IMR-90 (cell line): ENCODE results near the gene UBE2N. TPM values are rescaled to one million over a fixed set of nuclear protein-coding genes. Genes with fewer than 3 reads are reported as not detected.
A peak's percentile ranks its signal among the peaks of the same experiment; 100 is the strongest.
"Not testable (repeated sequence)": the region's sequence is repeated elsewhere in the genome, so short reads cannot be mapped to it uniquely, and the experiment has no call there.

Source experiments
- ATAC-seq: fragments of 200-7000 bp; cut with Tn5 transposase; 2 replicates; pipeline ENCODE4 v1.9.1; 2020; ENCODE audit warnings: low read depth, mild to moderate bottlenecking, moderate library complexity
- BruUV-seq: library from RNA; stranded (reverse); fragments of 400-500 nt; replicated peaks from 2 replicates; lab custom pipeline; 2021; lab: Mats Ljungman, UMichigan
- CTCF ChIA-PET: fragments of 300-600 bp; formaldehyde crosslinking; extraction: SDS; loops from one replicate; lab custom pipeline; 2021; ENCODE audit warnings: antibody characterized with exemption; lab: Yijun Ruan, JAX
- POLR2A ChIA-PET: fragments of 300-600 bp; sonication (Branson Sonifier 250); formaldehyde crosslinking; loops from one replicate; lab custom pipeline; 2022; ENCODE audit warnings: antibody characterized with exemption; ENCODE audit not compliant: unreplicated experiment; lab: Charles Lee
- DNase-seq: peaks from one replicate; pipeline ENCODE4 v3.0.0; 2013
- H2AFZ ChIP-seq: replicated peaks from 2 replicates; pipeline ENCODE3; 2013; ENCODE audit warnings: low read length, mild to moderate bottlenecking; ENCODE audit not compliant: poor library complexity
- H2AK5ac ChIP-seq: 2 replicates; pipeline ENCODE4 v1.6.1; 2013; ENCODE audit warnings: low read depth, low read length, inconsistent platforms
- H2AK9ac ChIP-seq: replicated peaks from 2 replicates; pipeline ENCODE3; 2013; ENCODE audit warnings: mild to moderate bottlenecking, low read depth, low read length, moderate library complexity; ENCODE audit not compliant: poor library complexity
- H2BK120ac ChIP-seq: 2 replicates; pipeline ENCODE4 v1.6.1; 2013; ENCODE audit warnings: low read depth, low read length, inconsistent platforms
- H2BK15ac ChIP-seq: 3 replicates; pipeline ENCODE4 v1.6.1; 2013; ENCODE audit warnings: low read depth, low read length, inconsistent platforms
- H2BK20ac ChIP-seq: 2 replicates; pipeline ENCODE4 v1.6.1; 2013; ENCODE audit warnings: low read depth, mild to moderate bottlenecking, inconsistent platforms, low read length, moderate library complexity
- H2BK5ac ChIP-seq: 2 replicates; pipeline ENCODE4 v1.6.1; 2013; ENCODE audit warnings: mild to moderate bottlenecking, low read depth, low read length, inconsistent platforms; ENCODE audit not compliant: poor library complexity, severe bottlenecking
- H3K14ac ChIP-seq: replicated peaks from 2 replicates; pipeline ENCODE4 v1.6.1; 2013; ENCODE audit warnings: low read depth, low read length, inconsistent platforms
- H3K18ac ChIP-seq: 2 replicates; pipeline ENCODE4 v1.6.1; 2013; ENCODE audit warnings: low read depth, low read length, control low read depth
- H3K23ac ChIP-seq: 2 replicates; pipeline ENCODE4 v1.6.1; 2013; ENCODE audit warnings: low read depth, low read length, inconsistent platforms
- H3K27ac ChIP-seq: 2 replicates; pipeline ENCODE4 v1.5.1; 2013; ENCODE audit warnings: mild to moderate bottlenecking, control low read depth, low read length; ENCODE audit not compliant: insufficient read depth
- H3K27me3 ChIP-seq: 2 replicates; pipeline ENCODE4 v1.6.1; 2013; ENCODE audit warnings: low read length; ENCODE audit not compliant: control insufficient read depth, insufficient read depth
- H3K36me3 ChIP-seq: 2 replicates; pipeline ENCODE4 v1.6.1; 2013; ENCODE audit warnings: low read length, mixed read lengths; ENCODE audit not compliant: control insufficient read depth, insufficient read depth
- H3K4ac ChIP-seq: 2 replicates; pipeline ENCODE4 v1.6.1; 2013; ENCODE audit warnings: low read depth, low read length, inconsistent platforms
- H3K4me1 ChIP-seq: 2 replicates; pipeline ENCODE4 v1.6.1; 2013; ENCODE audit warnings: low read length, mixed read lengths; ENCODE audit not compliant: control insufficient read depth, insufficient read depth
- H3K4me2 ChIP-seq: 2 replicates; pipeline ENCODE4 v1.6.1; 2013; ENCODE audit warnings: low read depth, mild to moderate bottlenecking, control low read depth, low read length, moderate library complexity
- H3K4me3 ChIP-seq: 2 replicates; pipeline ENCODE4 v1.5.1; 2013; ENCODE audit warnings: low read depth, mild to moderate bottlenecking, control low read depth, low read length, moderate library complexity; ENCODE audit not compliant: insufficient read depth
- H3K56ac ChIP-seq: 2 replicates; pipeline ENCODE4 v1.6.1; 2013; ENCODE audit warnings: low read length, inconsistent platforms; ENCODE audit not compliant: insufficient read depth; ENCODE audit errors: extremely low read depth
- H3K79me1 ChIP-seq, 2 experiments: 2 replicates each; pipeline ENCODE4 v1.6.1; 2013; ENCODE audit warnings: low read length in 2 of 2, inconsistent platforms in 1 of 2, low read depth in 1 of 2
- H3K9ac ChIP-seq: 2 replicates; pipeline ENCODE4 v1.6.1; 2013; ENCODE audit warnings: low read depth, low read length, control low read depth
- H3K9me1 ChIP-seq: 2 replicates; pipeline ENCODE4 v1.6.1; 2013; ENCODE audit warnings: low read length, inconsistent platforms; ENCODE audit not compliant: insufficient read depth
- H3K9me3 ChIP-seq: 2 replicates; pipeline ENCODE4 v1.6.1; 2013; ENCODE audit warnings: low read length; ENCODE audit not compliant: control insufficient read depth, insufficient read depth
- H4K20me1 ChIP-seq: 2 replicates; pipeline ENCODE4 v1.6.1; 2013; ENCODE audit warnings: low read length, inconsistent platforms; ENCODE audit not compliant: insufficient read depth
- H4K5ac ChIP-seq: 2 replicates; pipeline ENCODE4 v1.6.1; 2013; ENCODE audit warnings: mild to moderate bottlenecking, low read depth, low read length, control low read depth
- H4K8ac ChIP-seq, 2 experiments: 2 replicates each; pipeline ENCODE4 v1.6.1; 2013; ENCODE audit warnings: low read depth in 2 of 2, low read length in 2 of 2, control low read depth in 1 of 2, inconsistent platforms in 1 of 2
- H4K91ac ChIP-seq: 2 replicates; pipeline ENCODE4 v1.6.1; 2013; ENCODE audit warnings: low read depth, low read length, inconsistent platforms; ENCODE audit not compliant: insufficient read depth
- WGBS, 2 experiments: methylation state at CpG; one replicate each; pipeline versions ENCODE4 v1.1.5 to v1.1.7; 2013; ENCODE audit warnings: missing lambda C conversion rate in 2 of 2; ENCODE audit not compliant: insufficient read length in 1 of 2; ENCODE audit errors: extremely low coverage in 2 of 2; 5-methylcytosine and 5-hydroxymethylcytosine counted together
- dilution Hi-C: fragments of 300-500 bp; cut with HindIII; formaldehyde crosslinking; loops from one replicate; pipeline ENCODE4 v1.14.3; 2018; ENCODE audit warnings: low sequenced_read_pairs; ENCODE audit not compliant: unreplicated experiment
- in situ Hi-C: fragments of 300-500 bp; cut with MboI; formaldehyde crosslinking; loops from 3 replicates; pipeline ENCODE4 v1.14.3; 2019; ENCODE audit warnings: low sequenced_read_pairs, inconsistent platforms, mixed read lengths
- intact Hi-C: fragments of 100-400 bp; cut with micrococcal nuclease; formaldehyde crosslinking; loops from 2 replicates; pipeline ENCODE4 v1.10.0; 2022
- polyA plus RNA-seq, 3 experiments: library from polyadenylated mRNA; depleted of rRNA; stranded (reverse); fragments of >200 nt; gene quantifications; 2 replicates each; pipeline ENCODE4 v1.2.3, GENCODE V29; 2012; ENCODE audit warnings: low replicate concordance in 1 of 3
- total RNA-seq: library from RNA; depleted of rRNA; stranded (reverse); fragments of >200 nt; gene quantifications from 2 replicates; pipeline ENCODE4 v1.2.3, GENCODE V29; 2012

Gene UBE2N
- total and polyA plus RNA-seq, 2 of the 4 experiments (the other 2 are of a cell fraction), result 64.5 to 103 TPM

GRCh38 chr12:93399183-93399863, 42.4 kb downstream of the UBE2N start:
- H2AFZ ChIP-seq, CTCF ChIA-PET, H2BK20ac ChIP-seq, H3K27me3 ChIP-seq, H3K4ac ChIP-seq, BruUV-seq, H3K4me1 ChIP-seq, H2AK9ac ChIP-seq, H2AK5ac ChIP-seq, H3K56ac ChIP-seq, H3K9ac ChIP-seq, H3K18ac ChIP-seq, H3K9me3 ChIP-seq, H4K20me1 ChIP-seq, H2BK5ac ChIP-seq, H3K9me1 ChIP-seq, H2BK15ac ChIP-seq, DNase-seq, H4K8ac ChIP-seq, H4K91ac ChIP-seq, POLR2A ChIA-PET, H2BK120ac ChIP-seq, H4K5ac ChIP-seq, H3K14ac ChIP-seq, H3K4me2 ChIP-seq, H3K4me3 ChIP-seq, in situ Hi-C loops, H3K23ac ChIP-seq, H3K27ac ChIP-seq: not testable (repeated sequence)
- intact Hi-C loops (loop anchor here (5.0 kb wide), 1 partner anchor 612 kb away; no protein-coding TSS in a partner anchor), dilution Hi-C loops (loop anchor here (25.0 kb wide), 1 partner anchor 412 kb away; no protein-coding TSS in a partner anchor)
- Histone ChIP-seq H3K79me1 (peaks cover 8 to 36% of the 10 kb centered on the region in 2 experiments), H3K36me3 (peaks cover 22% of the 10 kb centered on the region)
- no CpG with 5 or more reads among the region's 5 CpGs for WGBS, 2 experiments
- ATAC-seq, result peak; percentile 99
